Loucy (cell line): ENCODE data around the gene TUT4.

Source experiments
- H2AFZ ChIP-seq: fragments of 200-600 bp; sonication (generic); 2 replicates; pipeline ENCODE4 v1.6.0; 2016; ENCODE audit warnings: antibody characterized with exemption, mild to moderate bottlenecking, low read length, moderate library complexity
- H3F3A ChIP-seq: fragments of 200-600 bp; 2 replicates; pipeline ENCODE4 v1.6.0; 2016; ENCODE audit warnings: antibody characterized with exemption, low read depth, mild to moderate bottlenecking
- H3K27me3 ChIP-seq: fragments of 200-600 bp; sonication (generic); 2 replicates; pipeline ENCODE4 v1.6.1; 2014; ENCODE audit warnings: low read length, mild to moderate bottlenecking; ENCODE audit not compliant: insufficient read depth, poor library complexity, severe bottlenecking
- H3K36me3 ChIP-seq: fragments of 200-600 bp; sonication (generic); 2 replicates; pipeline ENCODE4 v1.6.1; 2016; ENCODE audit warnings: low read length; ENCODE audit not compliant: insufficient read depth
- H3K4me1 ChIP-seq: fragments of 200-600 bp; sonication (generic); 2 replicates; pipeline ENCODE4 v1.5.1; 2014; ENCODE audit warnings: low read length, mild to moderate bottlenecking; ENCODE audit not compliant: insufficient read depth, poor library complexity, severe bottlenecking
- H3K4me2 ChIP-seq: fragments of 200-600 bp; sonication (generic); 2 replicates; pipeline ENCODE4 v1.6.0; 2014; ENCODE audit warnings: antibody characterized with exemption, low read length, low read depth, mild to moderate bottlenecking; ENCODE audit not compliant: poor library complexity, severe bottlenecking
- H3K4me3 ChIP-seq: fragments of 200-600 bp; sonication (generic); 2 replicates; pipeline ENCODE4 v1.5.1; 2014; ENCODE audit warnings: low read length, mild to moderate bottlenecking, mixed read lengths; ENCODE audit not compliant: poor library complexity, severe bottlenecking
- H3K79me2 ChIP-seq: fragments of 200-600 bp; sonication (generic); 2 replicates; pipeline ENCODE4 v1.6.1; 2014; ENCODE audit warnings: low read length; ENCODE audit not compliant: insufficient read depth
- H3K9ac ChIP-seq: fragments of 200-600 bp; sonication (generic); 2 replicates; pipeline ENCODE4 v1.6.0; 2014; ENCODE audit warnings: mild to moderate bottlenecking, low read depth, low read length, moderate library complexity; ENCODE audit not compliant: poor library complexity, severe bottlenecking
- H3K9me2 ChIP-seq: fragments of 200-600 bp; sonication (generic); replicated peaks from 2 replicates; pipeline ENCODE4 v1.6.1; 2016; ENCODE audit warnings: low read depth, low read length, mixed read lengths
- H3K9me3 ChIP-seq: fragments of 200-600 bp; sonication (generic); 2 replicates; pipeline ENCODE4 v1.6.1; 2014; ENCODE audit warnings: mild to moderate bottlenecking, antibody characterized with exemption, low read length, low read depth; ENCODE audit not compliant: insufficient read depth
- H4K20me1 ChIP-seq: fragments of 200-600 bp; sonication (generic); 2 replicates; pipeline ENCODE4 v1.6.0; 2014; ENCODE audit warnings: antibody characterized with exemption, low read length, mild to moderate bottlenecking; ENCODE audit not compliant: insufficient read depth, poor library complexity, severe bottlenecking
- CTCF ChIP-seq: fragments of 200-600 bp; sonication (generic); conservative IDR thresholded peaks from 2 replicates; pipeline ENCODE4 v1.5.1; 2014; ENCODE audit warnings: mild to moderate bottlenecking, antibody characterized with exemption, low read length
- EZH2phosphoT487 ChIP-seq: fragments of 200-600 bp; IDR thresholded peaks from 2 replicates; pipeline ENCODE4 v1.6.1; 2018; ENCODE audit warnings: antibody characterized with exemption, mild to moderate bottlenecking, moderate library complexity, borderline replicate concordance

Gene TUT4

GRCh38 chr1:52552236-52552504 is 722 bp downstream of the TUT4 start:
- H4K20me1 ChIP-seq, result peaks cover 53% of the 10 kb centered on the region
- no peaks in the 10 kb centered on the region for H3K9me3 ChIP-seq
- peak overlapping the region; percentile 95 for H3K9ac ChIP-seq
- H3F3A ChIP-seq, result 0 out of 2 replicates have a peak, but pooled peaks cover 4% of the 10 kb centered on the region
- no peaks in the 10 kb centered on the region for H3K27me3 ChIP-seq
- no peaks in the 10 kb centered on the region for H3K9me2 ChIP-seq
- peak overlapping the region; percentile 96 for H3K4me2 ChIP-seq
- peaks cover 56% of the 10 kb centered on the region for H3K4me1 ChIP-seq
- H3K4me3 ChIP-seq, result peak overlapping the region; percentile 84
- no peak for TF ChIP-seq EZH2phosphoT487
- TF ChIP-seq CTCF, result no peak
- H2AFZ ChIP-seq, result no peak overlapping the region
- no peaks in the 10 kb centered on the region for H3K36me3 ChIP-seq
- peaks cover 76% of the 10 kb centered on the region for H3K79me2 ChIP-seq

- Histone ChIP-seq H4K20me1 (peaks cover 58% of the 10 kb centered on the region), H3K4me3 (peak overlapping the region; percentile 84), H2AFZ (no peak overlapping the region), H3K27me3 (no peaks in the 10 kb centered on the region), H3K79me2 (peaks cover 81% of the 10 kb centered on the region), H3K9me3 (no peaks in the 10 kb centered on the region), H3K9me2 (no peaks in the 10 kb centered on the region), H3K9ac (peak overlapping the region; percentile 95), H3F3A (0 out of 2 replicates have a peak, but pooled peaks cover 4% of the 10 kb centered on the region), H3K36me3 (no peaks in the 10 kb centered on the region), H3K4me2 (peak overlapping the region; percentile 96), H3K4me1 (peaks cover 56% of the 10 kb centered on the region)
- TF ChIP-seq EZH2phosphoT487 (no peak), CTCF (no peak)
Observed at GRCh38 chr1:52551507-52552235, 1.2 kb downstream of the TUT4 start.

GRCh38 chr1:52550447-52550846 is 2.4 kb downstream of the TUT4 start:
- H3K9me3 ChIP-seq, result no peaks in the 10 kb centered on the region

More at GRCh38 chr1:52550447-52550846, 2.4 kb downstream of the TUT4 start:
- peaks cover 59% of the 10 kb centered on the region for H3K4me1 ChIP-seq
- H3K4me3 ChIP-seq, result peak overlapping the region; percentile 84
- peaks cover 93% of the 10 kb centered on the region for H3K79me2 ChIP-seq
- peak overlapping the region; percentile 95 for H3K9ac ChIP-seq
- 0 out of 2 replicates have a peak, but pooled peaks cover 4% of the 10 kb centered on the region for H3F3A ChIP-seq
- peaks cover 71% of the 10 kb centered on the region for H4K20me1 ChIP-seq
- H3K9me2 ChIP-seq, result no peaks in the 10 kb centered on the region
- H3K4me2 ChIP-seq, result peak overlapping the region; percentile 96
- TF ChIP-seq EZH2phosphoT487 (no peak), CTCF (no peak)
- no peak overlapping the region for H2AFZ ChIP-seq
- no peaks in the 10 kb centered on the region for H3K36me3 ChIP-seq
- H3K27me3 ChIP-seq, result no peaks in the 10 kb centered on the region
